Caco-2 (cell line): ENCODE measurements around the gene BBS12. TPM values are rescaled to one million over a fixed set of nuclear protein-coding genes. Genes with fewer than 3 reads are reported as not detected.

Experiments used
- BruUV-seq: library from RNA; stranded (reverse); fragments of 400-500 nt; replicated peaks from 2 replicates; lab custom pipeline; 2021; lab: Mats Ljungman, UMichigan
- CTCF ChIA-PET: fragments of 300-600 bp; sonication (Branson Sonifier 250); formaldehyde crosslinking; loops from one replicate; lab custom pipeline; 2022; ENCODE audit warnings: antibody characterized with exemption; lab: Charles Lee
- POLR2A ChIA-PET: fragments of 300-600 bp; sonication (Branson Sonifier 250); formaldehyde crosslinking; loops from one replicate; lab custom pipeline; 2022; ENCODE audit warnings: antibody characterized with exemption; lab: Charles Lee
- DNase-seq, 2 experiments: peaks; one replicate each; pipeline versions ENCODE4 v3.0.0 to v3.0.0-alpha.2; 2020 to 2022
- H3K27me3 ChIP-seq: replicated peaks from 2 replicates; pipeline ENCODE4 v1.6.0; 2011; ENCODE audit warnings: low read length; ENCODE audit not compliant: control insufficient read depth, insufficient read depth
- H3K36me3 ChIP-seq: 2 replicates; pipeline ENCODE4 v1.5.1; 2011; ENCODE audit warnings: low read length; ENCODE audit not compliant: control insufficient read depth, insufficient read depth
- H3K4me1 ChIP-seq: fragments of 250-450 bp; sonication (Bioruptor Pico); 2 replicates; pipeline ENCODE4 v1.5.1; 2020; ENCODE audit warnings: mild to moderate bottlenecking
- H3K4me3 ChIP-seq: 2 replicates; pipeline ENCODE4 v1.5.1; 2011; ENCODE audit warnings: low read depth, mild to moderate bottlenecking, control low read depth, low read length
- H3K9me3 ChIP-seq: fragments of 250-450 bp; sonication (Bioruptor Pico); 2 replicates; pipeline ENCODE4 v1.5.1; 2020; ENCODE audit warnings: mild to moderate bottlenecking, moderate library complexity
- H3K27ac Mint-ChIP-seq: one replicate; pipeline ENCODE4 v1.8.0; 2022; ENCODE audit warnings: mixed read lengths; ENCODE audit not compliant: unreplicated experiment
- H3K27me3 Mint-ChIP-seq: one replicate; pipeline ENCODE4 v1.8.0; 2022; ENCODE audit warnings: mixed read lengths; ENCODE audit not compliant: insufficient read depth, unreplicated experiment
- H3K36me3 Mint-ChIP-seq: one replicate; pipeline ENCODE4 v1.8.0; 2022; ENCODE audit warnings: mild to moderate bottlenecking, mixed read lengths; ENCODE audit not compliant: insufficient read depth, unreplicated experiment
- H3K4me1 Mint-ChIP-seq: one replicate; pipeline ENCODE4 v1.8.0; 2022; ENCODE audit warnings: low read depth, mixed read lengths; ENCODE audit not compliant: unreplicated experiment
- H3K4me3 Mint-ChIP-seq: one replicate; pipeline ENCODE4 v1.8.0; 2022; ENCODE audit warnings: mild to moderate bottlenecking, moderate library complexity, mixed read lengths; ENCODE audit not compliant: unreplicated experiment
- H3K9me3 Mint-ChIP-seq: one replicate; pipeline ENCODE4 v1.8.0; 2022; ENCODE audit warnings: mixed read lengths; ENCODE audit not compliant: unreplicated experiment
- CTCF ChIP-seq, 2 experiments: fragments of 200-600 bp in 1 of 2; IDR thresholded peaks; 1 replicate in 1 of 2; 2 replicates in 1 of 2; pipeline versions ENCODE4 v1.5.1 to v1.8.0; 2011 to 2022; ENCODE audit warnings: antibody characterized with exemption in 1 of 2, control low read depth in 1 of 2, inconsistent platforms in 1 of 2, low read depth in 1 of 2, low read length in 1 of 2, mild to moderate bottlenecking in 1 of 2, moderate library complexity in 1 of 2; ENCODE audit not compliant: insufficient read depth in 1 of 2, severe bottlenecking in 1 of 2, unreplicated experiment in 1 of 2
- intact Hi-C: fragments of 100-400 bp; cut with micrococcal nuclease; formaldehyde crosslinking; loops from one replicate; pipeline ENCODE4 v1.10.0; 2022; ENCODE audit not compliant: unreplicated experiment
- total RNA-seq: library from RNA; stranded (reverse); gene quantifications from 2 replicates; pipeline ENCODE4 v1.2.3, GENCODE V29; 2022

The BBS12 gene
- total RNA-seq, 1 experiment from 2014 or later, result 2.7 TPM

- Histone ChIP-seq H3K4me3 (no peak overlapping the region), H3K36me3 (no peaks in the 10 kb centered on the region), H3K9me3 (no peaks in the 10 kb centered on the region), H3K27me3 (no peaks in the 10 kb centered on the region), H3K4me1 (0 out of 2 replicates have a peak, but pooled peaks cover 1% of the 10 kb centered on the region)
- no peak for TF ChIP-seq CTCF (IDR thresholded peaks at IDR 0.05; ENCODE audit: insufficient read depth in 1 of 2, low read depth in 1 of 2, low read length in 1 of 2, severe bottlenecking in 1 of 2, unreplicated experiment in 1 of 2)
- H3K36me3 Mint-ChIP-seq, result no peaks in the 10 kb centered on the region
- CTCF ChIA-PET, result no interaction called here
- POLR2A ChIA-PET, result no interaction called here
- H3K27me3 Mint-ChIP-seq, result no peaks in the 10 kb centered on the region
- no peak overlapping the region for H3K4me3 Mint-ChIP-seq
- H3K27ac Mint-ChIP-seq, result no peak overlapping the region
- intact Hi-C loops, result no loop called here
- no TSS peak for BruUV-seq
- peaks cover 1% of the 10 kb centered on the region for H3K4me1 Mint-ChIP-seq
- no peak for DNase-seq
- H3K9me3 Mint-ChIP-seq, result no peaks in the 10 kb centered on the region
Measured at GRCh38 chr4:122777846-122778673, 45.6 kb downstream of the BBS12 start.

- Mint-ChIP-seq H3K27me3 (no peaks in the 10 kb centered on the region), H3K27ac (no peak overlapping the region), H3K4me3 (no peak overlapping the region), H3K9me3 (peaks cover 6% of the 10 kb centered on the region), H3K4me1 (peaks cover 10% of the 10 kb centered on the region), H3K36me3 (no peaks in the 10 kb centered on the region)
- no TSS peak for BruUV-seq
- no peak overlapping the region for H3K4me3 ChIP-seq
- H3K4me1 ChIP-seq, result 0 out of 2 replicates have a peak, but pooled peaks cover 12% of the 10 kb centered on the region
- ChIA-PET POLR2A (no interaction called here), CTCF (no interaction called here)
- H3K36me3 ChIP-seq, result no peaks in the 10 kb centered on the region
- TF ChIP-seq CTCF (IDR thresholded peaks at IDR 0.05; ENCODE audit: insufficient read depth in 1 of 2, low read depth in 1 of 2, low read length in 1 of 2, severe bottlenecking in 1 of 2, unreplicated experiment in 1 of 2), result no peak
- H3K27me3 ChIP-seq, result no peaks in the 10 kb centered on the region
- no peak for DNase-seq
- intact Hi-C loops, result loop anchor here (5.0 kb wide), 1 partner anchor 49 kb away; the partner anchor contains the start of gene BBS12
- H3K9me3 ChIP-seq, result no peaks in the 10 kb centered on the region
Measured at GRCh38 chr4:122781486-122781885, 49.0 kb downstream of the BBS12 start.

- H3K4me3 Mint-ChIP-seq, result no peak overlapping the region
- BruUV-seq, result no TSS peak
- Histone ChIP-seq H3K9me3 (no peaks in the 10 kb centered on the region), H3K27me3 (no peaks in the 10 kb centered on the region), H3K36me3 (no peaks in the 10 kb centered on the region), H3K4me3 (no peak overlapping the region), H3K4me1 (0 out of 2 replicates have a peak, but pooled peaks cover 12% of the 10 kb centered on the region)
- no peaks in the 10 kb centered on the region for H3K27me3 Mint-ChIP-seq
- H3K36me3 Mint-ChIP-seq, result no peaks in the 10 kb centered on the region
- intact Hi-C loops, result loop anchor here (5.0 kb wide), 1 partner anchor 51 kb away; the partner anchor contains the start of gene BBS12
- ChIA-PET POLR2A (no interaction called here), CTCF (interaction anchor here (1.3 to 1.4 kb wide), 2 partner anchors 26 to 51 kb away, joined by 3 to 6 read pairs; partner anchors contain the start of gene BBS12)
- no peak for TF ChIP-seq CTCF (IDR thresholded peaks at IDR 0.05; ENCODE audit: insufficient read depth in 1 of 2, low read depth in 1 of 2, low read length in 1 of 2, severe bottlenecking in 1 of 2, unreplicated experiment in 1 of 2)
- peaks cover 10% of the 10 kb centered on the region for H3K4me1 Mint-ChIP-seq
- peak; percentile 20 to 43 for DNase-seq
- H3K27ac Mint-ChIP-seq, result peak overlapping the region; percentile 45
- peaks cover 10% of the 10 kb centered on the region for H3K9me3 Mint-ChIP-seq
Measured at GRCh38 chr4:122783301-122784215, 51.1 kb downstream of the BBS12 start.
